ENCODE measurements around the gene RUFY3. TPM values are rescaled to one million over a fixed set of nuclear protein-coding genes. Genes with fewer than 3 reads are reported as not detected.
A peak's percentile ranks its signal among the peaks of the same experiment; 100 is the strongest.

The RUFY3 gene
- total and polyA plus RNA-seq, 2 of the 13 experiments (the other 11 are each of a cell fraction or from before 2014, with no cell fraction given): 17.9 to 25.3 TPM

GRCh38 chr4:70705183-70706043, 16.4 kb upstream of the RUFY3 start (continued):
- TF ChIP-seq, protein P1, sequence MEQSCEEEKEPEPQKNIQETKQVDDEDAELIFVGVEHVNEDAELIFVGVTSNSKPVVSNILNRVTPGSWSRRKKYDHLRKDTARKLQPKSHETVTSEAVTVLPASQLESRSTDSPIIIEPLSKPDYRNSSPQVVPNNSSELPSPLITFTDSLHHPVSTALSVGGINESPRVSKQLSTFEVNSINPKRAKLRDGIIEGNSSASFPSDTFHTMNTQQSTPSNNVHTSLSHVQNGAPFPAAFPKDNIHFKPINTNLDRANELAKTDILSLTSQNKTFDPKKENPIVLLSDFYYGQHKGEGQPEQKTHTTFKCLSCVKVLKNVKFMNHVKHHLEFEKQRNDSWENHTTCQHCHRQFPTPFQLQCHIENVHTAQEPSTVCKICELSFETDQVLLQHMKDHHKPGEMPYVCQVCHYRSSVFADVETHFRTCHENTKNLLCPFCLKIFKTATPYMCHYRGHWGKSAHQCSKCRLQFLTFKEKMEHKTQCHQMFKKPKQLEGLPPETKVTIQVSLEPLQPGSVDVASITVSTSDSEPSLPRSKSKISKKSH (CRISPR knock-in tag; IDR thresholded peaks at IDR 0.05; ENCODE audit: borderline replicate concordance): peak; percentile 65; the same call in 1 of the 2 replicates
- TF ChIP-seq ZBTB26 (CRISPR knock-in tag; IDR thresholded peaks at IDR 0.05; ENCODE audit: borderline replicate concordance) (no peak), NRL (CRISPR knock-in tag; IDR thresholded peaks at IDR 0.05; ENCODE audit: borderline replicate concordance) (peak; percentile 74), NFKBIZ (CRISPR knock-in tag; IDR thresholded peaks at IDR 0.05) (0 out of 2 replicates have a peak, but pooled peaks have one; percentile 14), FOXO4 (CRISPR knock-in tag; conservative IDR thresholded peaks at IDR 0.05) (no peak), PAWR (CRISPR knock-in tag; IDR thresholded peaks at IDR 0.05; ENCODE audit: borderline replicate concordance) (no peak), RFXANK (CRISPR knock-in tag; IDR thresholded peaks at IDR 0.05) (no peak), MLLT10 (CRISPR knock-in tag; IDR thresholded peaks at IDR 0.05) (no peak), ZNF746 (CRISPR knock-in tag; IDR thresholded peaks at IDR 0.05) (peak; percentile 65; the same call in 1 of the 2 replicates), ZBTB8A (CRISPR knock-in tag; IDR thresholded peaks at IDR 0.05; ENCODE audit: borderline replicate concordance, low read depth) (no peak), ISL2 (CRISPR knock-in tag; IDR thresholded peaks at IDR 0.05) (0 out of 2 replicates have a peak, but pooled peaks have one; percentile 35), KDM3A (CRISPR knock-in tag; IDR thresholded peaks at IDR 0.05; ENCODE audit: low read depth) (no peak), ZNF629 (CRISPR knock-in tag; conservative IDR thresholded peaks at IDR 0.05) (no peak), CREB1 (IDR thresholded peaks at IDR 0.05) (no peak), CREB1 (CRISPR knock-in tag; IDR thresholded peaks at IDR 0.05) (no peak), SP2 (CRISPR knock-in tag; IDR thresholded peaks at IDR 0.05) (no peak), CENPBD1 (CRISPR knock-in tag; IDR thresholded peaks at IDR 0.05; ENCODE audit: borderline replicate concordance, low read depth) (no peak), RFXAP (CRISPR knock-in tag; IDR thresholded peaks at IDR 0.05; ENCODE audit: borderline replicate concordance) (no peak), ZNF7 (CRISPR knock-in tag; IDR thresholded peaks at IDR 0.05) (no peak), ZFP36L1 (CRISPR knock-in tag; IDR thresholded peaks at IDR 0.05) (no peak)
- TF ChIP-seq, protein P2, sequence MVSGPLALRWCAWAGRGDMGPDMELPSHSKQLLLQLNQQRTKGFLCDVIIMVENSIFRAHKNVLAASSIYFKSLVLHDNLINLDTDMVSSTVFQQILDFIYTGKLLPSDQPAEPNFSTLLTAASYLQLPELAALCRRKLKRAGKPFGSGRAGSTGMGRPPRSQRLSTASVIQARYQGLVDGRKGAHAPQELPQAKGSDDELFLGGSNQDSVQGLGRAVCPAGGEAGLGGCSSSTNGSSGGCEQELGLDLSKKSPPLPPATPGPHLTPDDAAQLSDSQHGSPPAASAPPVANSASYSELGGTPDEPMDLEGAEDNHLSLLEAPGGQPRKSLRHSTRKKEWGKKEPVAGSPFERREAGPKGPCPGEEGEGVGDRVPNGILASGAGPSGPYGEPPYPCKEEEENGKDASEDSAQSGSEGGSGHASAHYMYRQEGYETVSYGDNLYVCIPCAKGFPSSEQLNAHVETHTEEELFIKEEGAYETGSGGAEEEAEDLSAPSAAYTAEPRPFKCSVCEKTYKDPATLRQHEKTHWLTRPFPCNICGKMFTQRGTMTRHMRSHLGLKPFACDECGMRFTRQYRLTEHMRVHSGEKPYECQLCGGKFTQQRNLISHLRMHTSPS (CRISPR knock-in tag; IDR thresholded peaks at IDR 0.05; ENCODE audit: low read depth): no peak
- TF ChIP-seq, protein P3, sequence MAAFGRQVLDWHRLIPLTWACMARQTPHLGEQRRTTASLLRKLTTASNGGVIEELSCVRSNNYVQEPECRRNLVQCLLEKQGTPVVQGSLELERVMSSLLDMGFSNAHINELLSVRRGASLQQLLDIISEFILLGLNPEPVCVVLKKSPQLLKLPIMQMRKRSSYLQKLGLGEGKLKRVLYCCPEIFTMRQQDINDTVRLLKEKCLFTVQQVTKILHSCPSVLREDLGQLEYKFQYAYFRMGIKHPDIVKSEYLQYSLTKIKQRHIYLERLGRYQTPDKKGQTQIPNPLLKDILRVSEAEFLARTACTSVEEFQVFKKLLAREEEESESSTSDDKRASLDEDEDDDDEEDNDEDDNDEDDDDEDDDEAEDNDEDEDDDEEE (CRISPR knock-in tag; IDR thresholded peaks at IDR 0.05): 0 out of 2 replicates have a peak, but pooled peaks have one; percentile 51
